ENCODE results near the gene PRR14L.

Gene PRR14L

GRCh38 chr22:31646186-31647019, 103.5 kb downstream of the PRR14L start:
- no peak for TF ChIP-seq CTCF (IDR thresholded peaks at IDR 0.05; ENCODE audit: insufficient read depth, low read length, missing control alignments)
- peak; percentile 96 for DNase-seq (ENCODE audit: low read depth, low spot score)
- CTCF ChIA-PET, result interaction anchor here (1.0 to 5.5 kb wide), 6 partner anchors 10 to 195 kb away, joined by 3 to 35 read pairs (median 4); partner anchors contain the start of gene PISD

GRCh38 chr22:31639436-31640039, 110.4 kb downstream of the PRR14L start:
- TF ChIP-seq CTCF (IDR thresholded peaks at IDR 0.05; ENCODE audit: insufficient read depth, low read length, missing control alignments), result no peak
- DNase-seq (ENCODE audit: low read depth, low spot score), result no peak
- POLR2A ChIA-PET, result no interaction called here
- CTCF ChIA-PET, result interaction anchor here (0.9 to 11.6 kb wide), 4 partner anchors 9 to 331 kb away, joined by 3 to 417 read pairs (median 7); no protein-coding TSS in a partner anchor
- no peak overlapping the region for H3K4me3 ChIP-seq (ENCODE audit: low read depth, low read length)

More at GRCh38 chr22:31646186-31647019, 103.5 kb downstream of the PRR14L start:
- POLR2A ChIA-PET, result interaction anchor here (1.1 kb wide), 1 partner anchor 16 kb away, joined by 3 read pairs; no protein-coding TSS in a partner anchor
- no peak overlapping the region for H3K4me3 ChIP-seq (ENCODE audit: low read depth, low read length)

GRCh38 chr22:31637891-31638618, 111.9 kb downstream of the PRR14L start:
- H3K4me3 ChIP-seq (ENCODE audit: low read depth, low read length), result no peak overlapping the region
- POLR2A ChIA-PET, result no interaction called here
- no peak for TF ChIP-seq CTCF (IDR thresholded peaks at IDR 0.05; ENCODE audit: insufficient read depth, low read length, missing control alignments)
- DNase-seq (ENCODE audit: low read depth, low spot score), result no peak
- CTCF ChIA-PET, result interaction anchor here (1.2 to 11.6 kb wide), 2 partner anchors 10 to 80 kb away, joined by 4 to 417 read pairs; no protein-coding TSS in a partner anchor

GRCh38 chr22:31637447-31637890, 112.5 kb downstream of the PRR14L start:
- DNase-seq (ENCODE audit: low read depth, low spot score), result no peak
- no peak overlapping the region for H3K4me3 ChIP-seq (ENCODE audit: low read depth, low read length)
- TF ChIP-seq CTCF (IDR thresholded peaks at IDR 0.05; ENCODE audit: insufficient read depth, low read length, missing control alignments), result no peak
- ChIA-PET CTCF (interaction anchor here (1.2 to 11.6 kb wide), 3 partner anchors 10 to 79 kb away, joined by 4 to 417 read pairs (median 5); no protein-coding TSS in a partner anchor), POLR2A (no interaction called here)

- no peak for DNase-seq (ENCODE audit: low read depth, low spot score)
- ChIA-PET POLR2A (no interaction called here), CTCF (interaction anchor here (1.2 to 11.6 kb wide), 9 partner anchors 11 to 334 kb away, joined by 3 to 417 read pairs (median 6); no protein-coding TSS in a partner anchor)
- no peak for TF ChIP-seq CTCF (IDR thresholded peaks at IDR 0.05; ENCODE audit: insufficient read depth, low read length, missing control alignments)
- H3K4me3 ChIP-seq (ENCODE audit: low read depth, low read length), result no peak overlapping the region
Observed at GRCh38 chr22:31635638-31636306, 114.2 kb downstream of the PRR14L start.
